Esophagus squamous epithelium (tissue), 4 donors: ENCODE measurements around the gene CLCNKA.
"Not testable (repeated sequence)": the region's sequence is repeated elsewhere in the genome, so short reads cannot be mapped to it uniquely, and the experiment has no call there.

Experiments
- CTCF ChIP-seq, 6 experiments: fragments of 450-650 bp in 4 of 6; fragments of 200-600 bp in 2 of 6; sonication (generic) in 2 of 6; IDR thresholded peaks; one replicate each; pipeline ENCODE4 v1.5.1; 2016 to 2019; ENCODE audit warnings: antibody characterized with exemption in 6 of 6, mild to moderate bottlenecking in 4 of 6, moderate library complexity in 4 of 6
- POLR2A ChIP-seq, 4 donors: fragments of 450-650 bp; IDR thresholded peaks; one replicate each; pipeline ENCODE4 v1.6.1; 2017; ENCODE audit warnings: antibody characterized with exemption in 4 of 4, mild to moderate bottlenecking in 4 of 4, moderate library complexity in 3 of 4

GRCh38 chr1:16026302-16026701, 4.5 kb downstream of the CLCNKA start:
- TF ChIP-seq CTCF, POLR2A (IDR thresholded peaks at IDR 0.05): not testable (repeated sequence)
